DND-41 (cell line): ENCODE results near the gene ARHGEF7.
A peak's percentile ranks its signal among the peaks of the same experiment; 100 is the strongest.
"Not testable (repeated sequence)": the region's sequence is repeated elsewhere in the genome, so short reads cannot be mapped to it uniquely, and the experiment has no call there.

Source experiments
- ATAC-seq: fragments of 200-7000 bp; cut with Tn5 transposase; 3 replicates; pipeline ENCODE4 v1.9.1; 2021; ENCODE audit warnings: low read depth; ENCODE audit not compliant: insufficient read depth
- DNase-seq: peaks from one replicate; pipeline ENCODE4 v3.0.0-alpha.2; 2020
- H2AFZ ChIP-seq: 2 replicates; pipeline ENCODE4 v1.6.0; 2012; ENCODE audit warnings: low read depth, low read length
- H3K27ac ChIP-seq: 2 replicates; pipeline ENCODE4 v1.5.1; 2012; ENCODE audit warnings: low read length, inconsistent platforms
- H3K27me3 ChIP-seq: fragments of 200-600 bp; sonication (generic); 2 replicates; pipeline ENCODE4 v1.6.0; 2012; ENCODE audit warnings: low read length, mild to moderate bottlenecking, inconsistent platforms; ENCODE audit not compliant: insufficient read depth, poor library complexity
- H3K36me3 ChIP-seq: 2 replicates; pipeline ENCODE4 v1.5.1; 2012; ENCODE audit warnings: low read length, inconsistent platforms; ENCODE audit not compliant: insufficient read depth
- H3K4me1 ChIP-seq: 2 replicates; pipeline ENCODE4 v1.5.1; 2012; ENCODE audit warnings: mild to moderate bottlenecking, low read length; ENCODE audit not compliant: insufficient read depth
- H3K4me2 ChIP-seq: 2 replicates; pipeline ENCODE4 v1.6.0; 2012; ENCODE audit warnings: mild to moderate bottlenecking, moderate library complexity, low read length, inconsistent platforms; ENCODE audit not compliant: insufficient read depth
- H3K4me3 ChIP-seq, 2 experiments: fragments of 200-600 bp in 1 of 2; shearing (Covaris generic) in 1 of 2; 2 replicates each; pipeline ENCODE4 v1.5.1; 2012 to 2016; ENCODE audit warnings: inconsistent platforms in 2 of 2, low read length in 2 of 2, mild to moderate bottlenecking in 2 of 2, low read depth in 1 of 2, moderate library complexity in 1 of 2
- H3K79me2 ChIP-seq: 2 replicates; pipeline ENCODE4 v1.6.0; 2012; ENCODE audit warnings: low read length, inconsistent platforms; ENCODE audit not compliant: insufficient read depth
- H3K9ac ChIP-seq: 2 replicates; pipeline ENCODE4 v1.6.0; 2012; ENCODE audit warnings: low read depth, mild to moderate bottlenecking, inconsistent platforms, low read length, moderate library complexity
- H3K9me3 ChIP-seq: 2 replicates; pipeline ENCODE4 v1.5.1; 2012; ENCODE audit warnings: low read length, moderate library complexity, mild to moderate bottlenecking, inconsistent platforms; ENCODE audit not compliant: insufficient read depth, severe bottlenecking
- H4K20me1 ChIP-seq: 2 replicates; pipeline ENCODE4 v1.6.0; 2012; ENCODE audit warnings: low read length; ENCODE audit not compliant: insufficient read depth
- EZH2 ChIP-seq: IDR thresholded peaks from 3 replicates; pipeline ENCODE4 v1.6.1; 2012; ENCODE audit warnings: borderline replicate concordance, low read depth, mild to moderate bottlenecking, moderate library complexity, low read length, inconsistent platforms; ENCODE audit not compliant: severe bottlenecking
- TF ChIP-seq, protein P1 (sequence below): IDR thresholded peaks from 2 replicates; pipeline ENCODE4 v1.5.1; 2012; ENCODE audit warnings: borderline replicate concordance, low read length, moderate library complexity, mild to moderate bottlenecking; ENCODE audit not compliant: poor library complexity, severe bottlenecking; ENCODE audit errors: extremely low read depth

Gene ARHGEF7

DNA sequence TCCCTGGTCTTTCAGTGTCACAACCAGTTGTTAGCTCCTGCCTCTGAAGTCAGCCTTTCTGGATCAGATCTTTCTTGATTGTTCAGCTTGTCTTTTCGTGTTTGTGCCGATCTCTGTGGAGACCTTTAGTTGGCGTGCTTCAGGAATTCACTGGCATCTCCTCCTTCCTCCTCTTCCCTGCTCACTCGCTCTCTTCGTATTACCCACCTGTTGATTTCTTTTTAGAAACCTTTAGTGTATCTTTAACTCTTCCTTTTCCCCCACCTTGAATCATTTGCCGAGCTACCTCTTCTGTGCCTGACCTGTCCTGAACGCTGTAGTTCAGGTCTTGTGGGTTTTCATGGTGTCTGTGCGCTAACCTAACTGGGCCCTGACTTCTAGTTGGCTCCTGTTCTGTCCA, 141.3 kb downstream of the ARHGEF7 start:
- H4K20me1 ChIP-seq = peaks cover 26% of the 10 kb centered on the region
- TF ChIP-seq, protein P1, sequence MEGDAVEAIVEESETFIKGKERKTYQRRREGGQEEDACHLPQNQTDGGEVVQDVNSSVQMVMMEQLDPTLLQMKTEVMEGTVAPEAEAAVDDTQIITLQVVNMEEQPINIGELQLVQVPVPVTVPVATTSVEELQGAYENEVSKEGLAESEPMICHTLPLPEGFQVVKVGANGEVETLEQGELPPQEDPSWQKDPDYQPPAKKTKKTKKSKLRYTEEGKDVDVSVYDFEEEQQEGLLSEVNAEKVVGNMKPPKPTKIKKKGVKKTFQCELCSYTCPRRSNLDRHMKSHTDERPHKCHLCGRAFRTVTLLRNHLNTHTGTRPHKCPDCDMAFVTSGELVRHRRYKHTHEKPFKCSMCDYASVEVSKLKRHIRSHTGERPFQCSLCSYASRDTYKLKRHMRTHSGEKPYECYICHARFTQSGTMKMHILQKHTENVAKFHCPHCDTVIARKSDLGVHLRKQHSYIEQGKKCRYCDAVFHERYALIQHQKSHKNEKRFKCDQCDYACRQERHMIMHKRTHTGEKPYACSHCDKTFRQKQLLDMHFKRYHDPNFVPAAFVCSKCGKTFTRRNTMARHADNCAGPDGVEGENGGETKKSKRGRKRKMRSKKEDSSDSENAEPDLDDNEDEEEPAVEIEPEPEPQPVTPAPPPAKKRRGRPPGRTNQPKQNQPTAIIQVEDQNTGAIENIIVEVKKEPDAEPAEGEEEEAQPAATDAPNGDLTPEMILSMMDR = no peak
- no peak for TF ChIP-seq EZH2
- no peak overlapping the region for H3K27ac ChIP-seq
- no peak overlapping the region for H3K4me2 ChIP-seq
- H3K4me3 ChIP-seq = no peak overlapping the region
- peaks cover 5% of the 10 kb centered on the region for H3K9me3 ChIP-seq
- H3K36me3 ChIP-seq = peaks cover 80% of the 10 kb centered on the region
- DNase-seq (no peak), ATAC-seq (no peak)
- H2AFZ ChIP-seq = no peak overlapping the region
- H3K27me3 ChIP-seq = no peaks in the 10 kb centered on the region
- H3K9ac ChIP-seq = no peak overlapping the region
- H3K79me2 ChIP-seq = peaks cover 70% of the 10 kb centered on the region
- no peaks in the 10 kb centered on the region for H3K4me1 ChIP-seq

DNA sequence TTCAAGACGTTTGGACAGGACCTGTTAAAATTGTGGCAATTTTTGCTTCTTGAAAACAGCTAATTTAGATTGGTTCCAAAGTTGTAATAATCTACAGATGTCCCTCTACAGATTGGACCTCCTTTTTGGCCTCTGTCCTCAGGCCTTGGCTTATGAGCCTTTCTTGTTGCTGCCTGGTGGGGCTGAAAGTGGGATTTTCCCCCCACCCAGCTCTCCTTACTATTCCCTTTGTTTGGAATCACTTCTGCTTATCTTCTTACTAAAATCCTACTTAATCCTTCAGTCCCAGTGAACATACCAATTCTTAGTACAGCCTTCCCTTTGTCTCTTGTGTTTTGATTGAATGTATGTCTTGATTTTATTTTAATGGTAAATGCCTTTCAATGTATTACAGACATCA, 141.8 kb downstream of the ARHGEF7 start:
- TF ChIP-seq EZH2 = no peak
- TF ChIP-seq, protein P1 = no peak
- peaks cover 69% of the 10 kb centered on the region for H3K79me2 ChIP-seq
- peaks cover 22% of the 10 kb centered on the region; the same call in 1 of the 2 replicates for H4K20me1 ChIP-seq
- H3K4me3 ChIP-seq = no peak overlapping the region
- H3K9ac ChIP-seq = no peak overlapping the region
- no peak overlapping the region for H2AFZ ChIP-seq
- H3K27me3 ChIP-seq = no peaks in the 10 kb centered on the region
- H3K4me2 ChIP-seq = no peak overlapping the region
- H3K4me1 ChIP-seq = no peaks in the 10 kb centered on the region
- ATAC-seq (no peak), DNase-seq (no peak)
- peaks cover 5% of the 10 kb centered on the region for H3K9me3 ChIP-seq
- no peak overlapping the region for H3K27ac ChIP-seq
- H3K36me3 ChIP-seq = peaks cover 75% of the 10 kb centered on the region

DNA sequence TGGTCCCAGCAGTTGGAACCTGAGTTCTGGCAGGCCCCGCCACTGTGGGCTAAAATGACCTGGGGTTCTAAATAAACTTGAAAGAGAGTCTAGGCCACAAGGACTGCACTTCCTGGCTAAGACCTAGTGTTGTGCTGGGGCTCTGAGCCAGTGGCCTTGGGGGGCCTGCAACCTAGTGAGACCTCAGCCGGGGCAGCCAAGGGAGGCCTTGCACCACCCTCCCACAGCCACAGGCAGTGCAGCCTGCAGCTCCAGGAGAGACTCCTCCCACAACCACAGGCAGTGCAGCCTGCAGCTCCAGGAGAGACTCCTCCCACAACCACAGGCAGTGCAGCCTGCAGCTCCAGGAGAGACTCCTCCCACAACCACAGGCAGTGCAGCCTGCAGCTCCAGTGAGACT, 142.8 kb downstream of the ARHGEF7 start:
- H3K9ac ChIP-seq, H3K27me3 ChIP-seq, H3K4me2 ChIP-seq, H2AFZ ChIP-seq, H3K4me1 ChIP-seq, H3K9me3 ChIP-seq, H3K4me3 ChIP-seq: not testable (repeated sequence)
- peaks cover 68% of the 10 kb centered on the region for H3K79me2 ChIP-seq
- DNase-seq (peak; percentile 35), ATAC-seq (peak; percentile 77)
- H4K20me1 ChIP-seq = peaks cover 24% of the 10 kb centered on the region
- H3K36me3 ChIP-seq = peaks cover 74% of the 10 kb centered on the region
- H3K27ac ChIP-seq = peak overlapping the region; percentile 30; the same call in 1 of the 2 replicates

DNA sequence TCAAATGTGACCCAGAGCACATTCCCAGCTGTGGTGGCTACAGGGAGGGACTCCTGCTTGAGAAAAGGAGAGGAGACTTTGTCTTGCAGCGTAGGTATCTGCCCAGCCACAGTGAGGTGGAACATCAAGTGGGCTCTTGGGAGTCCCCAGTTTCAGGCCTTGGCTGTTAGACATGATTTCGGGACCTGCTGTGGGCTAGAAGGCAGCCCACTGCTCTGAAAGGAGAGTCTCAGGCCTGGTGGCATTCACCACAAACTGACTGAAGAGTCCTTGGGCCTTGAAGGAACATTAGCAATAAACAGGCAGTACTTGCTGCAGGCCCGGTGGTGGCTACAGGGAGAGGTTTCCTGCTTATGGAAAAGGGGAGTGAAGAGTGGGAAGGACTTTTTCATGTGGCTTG, 143.5 kb downstream of the ARHGEF7 start:
- no peak for ATAC-seq
- no peaks in the 10 kb centered on the region for H3K27me3 ChIP-seq

More for the DNA sequence above, 143.5 kb downstream of the ARHGEF7 start:
- peaks cover 29% of the 10 kb centered on the region for H4K20me1 ChIP-seq
- H2AFZ ChIP-seq = no peak overlapping the region
- H3K4me1 ChIP-seq = no peaks in the 10 kb centered on the region
- H3K9me3 ChIP-seq = peaks cover 5% of the 10 kb centered on the region
- TF ChIP-seq, protein P1 = no peak
- TF ChIP-seq EZH2 = no peak
- H3K79me2 ChIP-seq = peaks cover 70% of the 10 kb centered on the region
- DNase-seq = no peak
- H3K36me3 ChIP-seq = peaks cover 74% of the 10 kb centered on the region
- no peak overlapping the region for H3K4me3 ChIP-seq
- no peak overlapping the region for H3K4me2 ChIP-seq
- H3K27ac ChIP-seq = no peak overlapping the region
- H3K9ac ChIP-seq = no peak overlapping the region
